Heart right ventricle (tissue), 16 donors: ENCODE results near the gene CNTN5. TPM values are rescaled to one million over a fixed set of nuclear protein-coding genes. Genes with fewer than 3 reads are reported as not detected.

ENCODE experiments used
- ATAC-seq, 8 donors: fragments of 200-7000 bp; cut with Tn5 transposase; one replicate each; pipeline ENCODE4 v1.9.1; 2020; ENCODE audit warnings: mild to moderate bottlenecking in 8 of 8, moderate library complexity in 8 of 8, moderate number of reproducible peaks in 1 of 8
- DNase-seq, 2 donors: peaks; one replicate each; pipeline ENCODE4 v3.0.0-alpha.2; 2020
- H3K27ac ChIP-seq, 10 donors: fragments of 200-600 bp; sonication (generic) in 2 of 10; one replicate each; pipeline versions ENCODE4 v1.5.0 to v1.8.0; 2020 to 2022; ENCODE audit warnings: mild to moderate bottlenecking in 3 of 10
- H3K27me3 ChIP-seq, 7 donors: fragments of 200-600 bp; one replicate each; pipeline ENCODE4 v1.8.0; 2021 to 2022; ENCODE audit warnings: mild to moderate bottlenecking in 2 of 7
- H3K36me3 ChIP-seq, 9 donors: fragments of 200-600 bp; sonication (generic) in 1 of 9; one replicate each; pipeline versions ENCODE4 v1.5.0 to v1.8.0; 2020 to 2022; ENCODE audit warnings: mild to moderate bottlenecking in 2 of 9
- H3K4me1 ChIP-seq, 9 donors: fragments of 200-600 bp; sonication (generic) in 1 of 9; one replicate each; pipeline versions ENCODE4 v1.5.0 to v1.8.0; 2020 to 2022; ENCODE audit warnings: mild to moderate bottlenecking in 4 of 9
- H3K4me3 ChIP-seq, 10 donors: fragments of 200-600 bp; sonication (generic) in 2 of 10; one replicate each; pipeline versions ENCODE4 v1.5.0 to v1.8.0; 2020 to 2022; ENCODE audit warnings: mild to moderate bottlenecking in 7 of 10, moderate library complexity in 2 of 10
- H3K9me3 ChIP-seq, 11 donors: fragments of 200-600 bp in 10 of 11; sonication (generic) in 2 of 11; one replicate each; pipeline versions ENCODE4 v1.5.0 to v1.8.0; 2013 to 2022; ENCODE audit warnings: mild to moderate bottlenecking in 2 of 11, control low read depth in 1 of 11, moderate library complexity in 1 of 11
- WGBS, 2 donors: extraction: QIAGEN DNeasy Blood & Tissue Kit; methylation state at CpG; one replicate each; pipeline ENCODE4 v1.1.7; 2013; ENCODE audit warnings: inconsistent platforms in 1 of 2; 5-methylcytosine and 5-hydroxymethylcytosine counted together
- intact Hi-C, 10 donors: fragments of 100-400 bp; cut with DNase I; formaldehyde crosslinking; loops; one replicate each; pipeline versions ENCODE4 v1.11.1 to v1.14.2; 2022
- polyA plus RNA-seq, 2 donors: library from polyadenylated mRNA; stranded (reverse); fragments of 200-250 nt; gene quantifications; one replicate each; pipeline ENCODE4 v1.2.3, GENCODE V29; 2013
- total RNA-seq, 10 donors: library from RNA; stranded (reverse); fragmentation: NEBNext Ultra II Directional in 3 of 10; extraction: Animal tissue kit (Norgen Biotek cat#: 25700) in 3 of 10; gene quantifications; one replicate each; pipeline versions ENCODE4 v1.2.1 to v1.2.4, GENCODE V29; 2021 to 2023
- TF ChIP-seq, protein P1 (sequence below), 9 donors: fragments of 200-600 bp; sonication (generic) in 2 of 9; IDR thresholded peaks; one replicate each; pipeline versions ENCODE4 v1.5.0 to v1.8.0; 2021 to 2022; ENCODE audit warnings: antibody characterized with exemption in 9 of 9, mild to moderate bottlenecking in 5 of 9, moderate library complexity in 1 of 9
- donor health status: Arrhythmogenic right ventricular cardiomyopathy.
- donor health status: ischemic (EF 13 %, LVEDD 7.1; RV severe dilation, severe dysfunction).
- donor health status: healthy with polysubstance abuse.
- donor health status: DM: no; HTN: yes; CAD: no.
- donor health status: DM: no; HTN: no; CAD: no.
- donor health status: ischemic (EF 25% LVEDD 6.9; RV normal size, moderate dysfunction).
- donor health status: ischemic (EF 25% LVEDD 5.7; RV mildly dilated, moderate dysfunction).
- donor health status: healthy.
- donor health status: DM: yes; HTN: yes; CAD: no.
- donor health status: Ischemic cardiomyopathy.
- donor health status: ischemic (EF 35%, LVEDD 5.7; RV mildly dilated, moderate dysfunction).
- donor health status: nonischemic (EF 11% LVEDD 7.7; RV severe dilation, severe dysfunction).
- donor health status: DM: yes; HTN: yes; CAD: no.
- donor health status: PGD.
- donor health status: ischemic (EF 29% LVEDD 5.4; RV normal size, mild dysfunction).
- donor health status: nonischemic (EF 23%, LVEDD 6.1; RV moderate dilation, normal function).

CNTN5 gene
- total and polyA plus RNA-seq, 12 donors, result 0.05 to 0.35 (median 0.17) TPM; not detected in 6

DNA sequence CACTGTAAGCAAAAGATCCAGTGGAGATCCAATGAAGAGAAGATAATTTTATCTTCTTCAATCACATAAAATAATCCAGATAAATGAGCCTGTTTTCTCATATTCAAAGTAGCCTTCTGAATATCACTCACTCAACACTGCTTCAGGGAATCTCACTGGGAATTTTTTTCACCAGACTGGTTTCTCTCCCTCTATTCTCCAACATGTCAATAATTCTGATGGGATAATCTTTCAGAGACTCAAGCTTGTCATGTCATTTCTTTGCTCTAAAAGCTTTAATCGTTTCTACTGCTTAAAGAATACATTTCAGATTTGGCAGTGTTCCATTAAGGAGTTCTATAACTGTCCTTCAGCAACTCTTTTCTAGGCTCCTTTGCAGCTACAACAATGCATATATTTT, 16.3 kb downstream of the CNTN5 start:
- no peak overlapping the region for H3K4me3 ChIP-seq
- no peak for DNase-seq
- no peak for ATAC-seq
- H3K36me3 ChIP-seq, result no peaks in the 10 kb centered on the region
- no peaks in the 10 kb centered on the region for H3K4me1 ChIP-seq
- H3K27ac ChIP-seq, result no peak overlapping the region
- 48 to 57% methylated on average over 1 of the region's 1 CpG for WGBS, 2 donors
- TF ChIP-seq, protein P1, sequence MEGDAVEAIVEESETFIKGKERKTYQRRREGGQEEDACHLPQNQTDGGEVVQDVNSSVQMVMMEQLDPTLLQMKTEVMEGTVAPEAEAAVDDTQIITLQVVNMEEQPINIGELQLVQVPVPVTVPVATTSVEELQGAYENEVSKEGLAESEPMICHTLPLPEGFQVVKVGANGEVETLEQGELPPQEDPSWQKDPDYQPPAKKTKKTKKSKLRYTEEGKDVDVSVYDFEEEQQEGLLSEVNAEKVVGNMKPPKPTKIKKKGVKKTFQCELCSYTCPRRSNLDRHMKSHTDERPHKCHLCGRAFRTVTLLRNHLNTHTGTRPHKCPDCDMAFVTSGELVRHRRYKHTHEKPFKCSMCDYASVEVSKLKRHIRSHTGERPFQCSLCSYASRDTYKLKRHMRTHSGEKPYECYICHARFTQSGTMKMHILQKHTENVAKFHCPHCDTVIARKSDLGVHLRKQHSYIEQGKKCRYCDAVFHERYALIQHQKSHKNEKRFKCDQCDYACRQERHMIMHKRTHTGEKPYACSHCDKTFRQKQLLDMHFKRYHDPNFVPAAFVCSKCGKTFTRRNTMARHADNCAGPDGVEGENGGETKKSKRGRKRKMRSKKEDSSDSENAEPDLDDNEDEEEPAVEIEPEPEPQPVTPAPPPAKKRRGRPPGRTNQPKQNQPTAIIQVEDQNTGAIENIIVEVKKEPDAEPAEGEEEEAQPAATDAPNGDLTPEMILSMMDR (IDR thresholded peaks at IDR 0.05), result no peak
- intact Hi-C loops, result no loop called here
- peaks cover 0 to 12% (median 0%) of the 10 kb centered on the region in 11 donors for H3K9me3 ChIP-seq
- no peaks in the 10 kb centered on the region for H3K27me3 ChIP-seq

DNA sequence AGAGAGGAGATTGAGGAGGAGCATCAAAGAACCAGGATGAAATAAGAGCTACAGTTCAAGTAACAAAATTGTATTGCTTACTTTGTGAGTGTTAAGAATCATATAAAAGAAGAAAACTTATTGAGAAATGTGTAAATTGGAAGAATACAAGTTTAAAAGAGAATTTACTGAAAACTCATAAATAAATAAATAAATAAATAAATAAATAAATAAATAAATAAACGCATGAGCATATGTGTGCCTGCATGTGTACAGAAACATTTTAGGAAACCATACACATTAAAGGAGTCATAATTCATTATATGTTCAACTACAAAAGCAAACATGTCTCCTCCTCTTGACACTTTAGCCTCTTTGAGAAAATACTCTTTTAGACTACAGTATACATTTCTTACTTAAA, 42.6 kb downstream of the CNTN5 start:
- Histone ChIP-seq H3K27ac (no peak overlapping the region), H3K9me3 (no peaks in the 10 kb centered on the region), H3K4me3 (no peak overlapping the region), H3K27me3 (no peaks in the 10 kb centered on the region), H3K36me3 (no peaks in the 10 kb centered on the region), H3K4me1 (no peaks in the 10 kb centered on the region)
- 84% methylated on average over 1 of the region's 1 CpG for WGBS, 2 donors
- no peak for ATAC-seq
- no peak for DNase-seq
- TF ChIP-seq, protein P1 (IDR thresholded peaks at IDR 0.05), result no peak
- intact Hi-C loops, result no loop called here

DNA sequence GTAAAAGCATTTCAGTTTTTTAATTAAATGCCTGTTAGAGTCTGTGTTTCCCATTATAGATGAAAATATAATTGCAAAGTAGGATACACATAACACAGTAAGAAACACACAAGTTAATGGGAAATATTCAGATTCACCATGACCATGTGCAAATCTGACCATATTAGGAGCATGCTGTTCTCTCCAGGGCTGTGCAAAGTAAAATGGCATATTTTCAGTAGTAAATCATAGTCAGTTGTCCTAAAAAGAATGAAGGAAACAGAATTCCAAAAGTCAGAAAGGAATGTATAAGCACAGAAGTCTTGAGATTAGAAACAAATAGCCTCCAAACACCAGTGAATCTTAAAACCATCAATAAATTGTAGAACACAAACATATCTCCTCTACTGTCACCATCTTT, 44.4 kb downstream of the CNTN5 start:
- intact Hi-C loops, result no loop called here
- H3K4me3 ChIP-seq, result no peak overlapping the region
- no peaks in the 10 kb centered on the region for H3K9me3 ChIP-seq
- no peaks in the 10 kb centered on the region for H3K27me3 ChIP-seq
- H3K27ac ChIP-seq, result no peak overlapping the region
- no peaks in the 10 kb centered on the region for H3K36me3 ChIP-seq
- ATAC-seq (no peak), DNase-seq (no peak)
- no peaks in the 10 kb centered on the region for H3K4me1 ChIP-seq
- TF ChIP-seq, protein P1 (IDR thresholded peaks at IDR 0.05), result no peak

DNA sequence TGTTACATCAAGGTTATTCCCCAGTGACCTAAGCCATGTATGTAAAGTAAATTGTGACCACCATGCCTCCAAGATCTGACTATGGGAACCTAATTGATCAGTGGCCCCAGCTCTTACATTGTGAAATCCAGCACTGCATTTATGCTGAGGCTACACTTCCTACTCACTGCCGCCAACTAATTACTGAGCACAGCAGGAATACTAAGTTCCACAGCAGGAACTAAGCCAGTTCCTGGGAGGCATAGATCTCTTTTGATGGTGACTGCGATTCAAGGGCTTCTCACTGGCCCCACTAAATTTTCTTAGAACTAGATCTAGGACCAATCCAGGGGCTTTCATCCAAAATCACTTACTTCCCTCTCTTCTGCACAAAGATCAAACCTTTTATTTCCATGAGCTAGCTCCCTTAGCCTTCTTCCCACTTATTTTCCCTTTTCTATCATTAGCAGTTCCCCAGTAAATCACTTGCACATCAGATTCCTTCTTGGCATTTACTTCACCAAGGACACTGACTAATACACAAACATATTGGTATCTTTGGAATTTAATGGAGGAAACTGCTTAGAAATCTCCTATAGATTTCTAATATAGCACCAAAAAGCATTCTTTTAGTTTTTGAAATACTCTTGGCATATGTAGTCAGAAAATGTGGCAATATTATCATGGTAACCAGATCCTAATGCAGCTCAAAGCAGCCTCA, 46.0 kb downstream of the CNTN5 start:
- TF ChIP-seq, protein P1 (IDR thresholded peaks at IDR 0.05), result no peak
- no peak for DNase-seq
- WGBS, 2 donors, result 51 to 61% methylated on average over 2 of the region's 2 CpGs

More for the DNA sequence above, 46.0 kb downstream of the CNTN5 start:
- no peaks in the 10 kb centered on the region for H3K9me3 ChIP-seq
- no peaks in the 10 kb centered on the region for H3K36me3 ChIP-seq
- H3K27ac ChIP-seq, result no peak overlapping the region
- no peak for ATAC-seq
- intact Hi-C loops, result no loop called here
- H3K4me1 ChIP-seq, result no peaks in the 10 kb centered on the region
- H3K4me3 ChIP-seq, result no peak overlapping the region
- no peaks in the 10 kb centered on the region for H3K27me3 ChIP-seq
